GM21619 (cell line): ENCODE data around the gene MRM2.
A peak's percentile ranks its signal among the peaks of the same experiment; 100 is the strongest.
"Not testable (repeated sequence)": the region's sequence is repeated elsewhere in the genome, so short reads cannot be mapped to it uniquely, and the experiment has no call there.

Experiments
- ATAC-seq: cut with Tn5 transposase; IDR thresholded peaks from one replicate; pipeline ENCODE4 v1.9.1; 2021; ENCODE audit not compliant: unreplicated experiment

The MRM2 gene

GRCh38 chr7:2269089-2269990, 27.3 kb upstream of the MRM2 start:
- not testable (repeated sequence) for ATAC-seq

- no peak for ATAC-seq
Observed at GRCh38 chr7:2266911-2267310, 24.9 kb upstream of the MRM2 start.

- ATAC-seq: no peak
Observed at GRCh38 chr7:2264158-2264557, 22.2 kb upstream of the MRM2 start.

- no peak for ATAC-seq
Observed at GRCh38 chr7:2263176-2263575, 21.2 kb upstream of the MRM2 start.

GRCh38 chr7:2261611-2262010, 19.6 kb upstream of the MRM2 start:
- ATAC-seq: no peak

GRCh38 chr7:2260820-2261219, 18.8 kb upstream of the MRM2 start:
- ATAC-seq: no peak

- peak; percentile 5 for ATAC-seq
Observed at GRCh38 chr7:2259480-2259879, 17.5 kb upstream of the MRM2 start.

GRCh38 chr7:2258661-2259365, 16.8 kb upstream of the MRM2 start:
- ATAC-seq: peak; percentile 63

GRCh38 chr7:2257651-2258050, 15.6 kb upstream of the MRM2 start:
- ATAC-seq: no peak

- ATAC-seq: no peak
Observed at GRCh38 chr7:2257046-2257551, 15.1 kb upstream of the MRM2 start.

- no peak for ATAC-seq
Observed at GRCh38 chr7:2256306-2257045, 14.5 kb upstream of the MRM2 start.

- ATAC-seq: no peak
Observed at GRCh38 chr7:2255145-2256139, 13.4 kb upstream of the MRM2 start.

GRCh38 chr7:2254429-2255144, 12.6 kb upstream of the MRM2 start:
- no peak for ATAC-seq

GRCh38 chr7:2253525-2254244, 11.7 kb upstream of the MRM2 start:
- ATAC-seq: no peak

GRCh38 chr7:2253021-2253420, 11.0 kb upstream of the MRM2 start:
- no peak for ATAC-seq

GRCh38 chr7:2251841-2252771, 10.1 kb upstream of the MRM2 start:
- no peak for ATAC-seq

- no peak for ATAC-seq
Observed at GRCh38 chr7:2251381-2251780, 9.4 kb upstream of the MRM2 start.
